Panc1 (cell line): Measurements from ENCODE around the gene TRDMT1. TPM values are rescaled to one million over a fixed set of nuclear protein-coding genes. Genes with fewer than 3 reads are reported as not detected.

ENCODE experiments used
- ATAC-seq: fragments of 200-7000 bp; cut with Tn5 transposase; 2 replicates; pipeline ENCODE4 v1.9.1; 2020; ENCODE audit warnings: mild to moderate bottlenecking, moderate library complexity
- BruUV-seq: library from RNA; stranded (reverse); fragments of 400-500 nt; replicated peaks from 2 replicates; lab custom pipeline; 2021; lab: Mats Ljungman, UMichigan
- CTCF ChIA-PET: fragments of 300-600 bp; sonication (Branson Sonifier 250); formaldehyde crosslinking; loops from one replicate; lab custom pipeline; 2022; ENCODE audit warnings: antibody characterized with exemption; lab: Charles Lee
- POLR2A ChIA-PET: fragments of 300-600 bp; sonication (Branson Sonifier 250); formaldehyde crosslinking; loops from one replicate; lab custom pipeline; 2022; ENCODE audit warnings: antibody characterized with exemption; lab: Charles Lee
- DNase-seq: peaks from one replicate; pipeline ENCODE4 v3.0.0-alpha.2; 2010; ENCODE audit warnings: low read depth, low spot score
- H3K27ac ChIP-seq: 2 replicates; pipeline ENCODE4 v1.5.1; 2011; ENCODE audit warnings: mild to moderate bottlenecking, low read length, inconsistent platforms
- H3K27me3 ChIP-seq: fragments of 200-500 bp; sonication (Bioruptor generic); 2 replicates; pipeline ENCODE4 v1.6.0; 2014; ENCODE audit warnings: low read length, inconsistent platforms; ENCODE audit not compliant: control insufficient read depth, insufficient read depth
- H3K36me3 ChIP-seq: fragments of 200-500 bp; sonication (Bioruptor generic); 2 replicates; pipeline ENCODE4 v1.5.1; 2014; ENCODE audit warnings: inconsistent platforms, mild to moderate bottlenecking, low read length, moderate library complexity; ENCODE audit not compliant: control insufficient read depth, insufficient read depth
- H3K4me1 ChIP-seq: 2 replicates; pipeline ENCODE4 v1.5.1; 2011; ENCODE audit warnings: inconsistent platforms, mild to moderate bottlenecking, low read length, moderate library complexity; ENCODE audit not compliant: control insufficient read depth, insufficient read depth
- H3K4me3 ChIP-seq, 2 experiments: 2 replicates each; pipeline ENCODE4 v1.5.1; 2011 to 2012; ENCODE audit warnings: low read depth in 2 of 2, low read length in 2 of 2, mild to moderate bottlenecking in 2 of 2, inconsistent platforms in 1 of 2, moderate library complexity in 1 of 2
- H3K9me3 ChIP-seq: fragments of 200-500 bp; sonication (Bioruptor generic); 2 replicates; pipeline ENCODE4 v1.5.1; 2014; ENCODE audit warnings: low read depth, mild to moderate bottlenecking, inconsistent platforms, low read length, moderate library complexity; ENCODE audit not compliant: control insufficient read depth, insufficient read depth
- POLR2AphosphoS5 ChIP-seq: IDR thresholded peaks from 2 replicates; pipeline ENCODE4 v1.6.1; 2012; ENCODE audit warnings: mild to moderate bottlenecking, low read depth, low read length, moderate library complexity
- REST ChIP-seq, 2 experiments: IDR thresholded peaks; 2 replicates each; pipeline ENCODE4 v1.6.1; 2011 to 2012; ENCODE audit warnings: low read depth in 2 of 2, control low read depth in 1 of 2, low read length in 1 of 2, mild to moderate bottlenecking in 1 of 2, moderate library complexity in 1 of 2; ENCODE audit not compliant: insufficient read depth in 1 of 2
- SIN3A ChIP-seq: IDR thresholded peaks from 2 replicates; pipeline ENCODE4 v1.6.1; 2012; ENCODE audit warnings: low read depth, mild to moderate bottlenecking, low read length, moderate library complexity, borderline replicate concordance; ENCODE audit not compliant: insufficient read depth
- TCF7L2 ChIP-seq: IDR thresholded peaks from 2 replicates; pipeline ENCODE4 v1.6.1; 2011; ENCODE audit warnings: mild to moderate bottlenecking, low read depth, low read length, inconsistent platforms
- in situ Hi-C: cut with HindIII; loops from 2 replicates; pipeline ENCODE4 v1.10.0; 2016; ENCODE audit warnings: low sequenced_read_pairs, low pct_unique_long_range_greater_than_20kb
- intact Hi-C: fragments of 100-400 bp; cut with micrococcal nuclease; formaldehyde crosslinking; loops from one replicate; pipeline ENCODE4 v1.10.0; 2022; ENCODE audit not compliant: unreplicated experiment
- total RNA-seq: library from RNA; stranded (reverse); gene quantifications from one replicate; pipeline ENCODE4 v1.2.1, GENCODE V29; 2021; ENCODE audit not compliant: unreplicated experiment
- TF ChIP-seq, protein P1 (sequence below): fragments of 450-650 bp; IDR thresholded peaks from 2 replicates; pipeline ENCODE4 v1.5.1; 2017; ENCODE audit warnings: mild to moderate bottlenecking

Gene TRDMT1
- total RNA-seq, 1 experiment from 2014 or later = 7.6 TPM

DNA sequence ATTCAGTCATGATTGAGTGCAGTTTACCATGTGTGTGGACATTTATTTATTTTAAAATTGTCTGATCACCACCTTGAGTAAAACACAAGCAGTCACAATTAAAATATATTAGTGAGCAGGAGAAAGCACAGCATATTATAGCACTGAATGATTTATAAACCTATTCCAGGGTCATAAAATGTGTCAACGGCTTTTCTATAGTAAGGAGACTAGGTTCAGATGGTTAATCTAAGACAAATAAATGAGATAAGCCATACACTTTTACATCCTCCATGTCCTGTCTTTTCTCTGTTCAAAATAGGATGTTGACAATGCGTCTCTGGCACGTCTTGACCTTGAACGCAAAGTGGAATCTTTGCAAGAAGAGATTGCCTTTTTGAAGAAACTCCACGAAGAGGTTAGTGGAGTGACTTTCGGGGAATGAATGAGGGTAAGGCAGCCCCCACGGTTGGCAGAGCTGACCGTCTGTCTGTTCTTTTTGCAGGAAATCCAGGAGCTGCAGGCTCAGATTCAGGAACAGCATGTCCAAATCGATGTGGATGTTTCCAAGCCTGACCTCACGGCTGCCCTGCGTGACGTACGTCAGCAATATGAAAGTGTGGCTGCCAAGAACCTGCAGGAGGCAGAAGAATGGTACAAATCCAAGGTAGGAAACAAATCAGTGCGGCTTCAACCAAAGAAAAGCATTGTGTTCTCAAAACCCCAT is 32.0 kb upstream of the TRDMT1 start:
- TF ChIP-seq POLR2AphosphoS5 (peak; percentile 86), SIN3A (no peak), TCF7L2 (no peak)
- Histone ChIP-seq H3K9me3 (no peaks in the 10 kb centered on the region), H3K4me3 (peak overlapping the region; percentile 88 to 89), H3K27ac (peak overlapping the region; percentile 95), H3K27me3 (no peaks in the 10 kb centered on the region), H3K4me1 (peaks cover 31% of the 10 kb centered on the region), H3K36me3 (peaks cover 49% of the 10 kb centered on the region)
- no TSS peak for BruUV-seq
- in situ Hi-C loops (no loop called here), intact Hi-C loops (loop anchor here (10.0 kb wide), 1 partner anchor 209 kb away; no protein-coding TSS in a partner anchor)
- ATAC-seq = no peak
- ChIA-PET CTCF (no interaction called here), POLR2A (interaction anchor here (0.9 kb wide), 1 partner anchor 116 kb away, joined by 3 read pairs; no protein-coding TSS in a partner anchor)
- no peak for DNase-seq

DNA sequence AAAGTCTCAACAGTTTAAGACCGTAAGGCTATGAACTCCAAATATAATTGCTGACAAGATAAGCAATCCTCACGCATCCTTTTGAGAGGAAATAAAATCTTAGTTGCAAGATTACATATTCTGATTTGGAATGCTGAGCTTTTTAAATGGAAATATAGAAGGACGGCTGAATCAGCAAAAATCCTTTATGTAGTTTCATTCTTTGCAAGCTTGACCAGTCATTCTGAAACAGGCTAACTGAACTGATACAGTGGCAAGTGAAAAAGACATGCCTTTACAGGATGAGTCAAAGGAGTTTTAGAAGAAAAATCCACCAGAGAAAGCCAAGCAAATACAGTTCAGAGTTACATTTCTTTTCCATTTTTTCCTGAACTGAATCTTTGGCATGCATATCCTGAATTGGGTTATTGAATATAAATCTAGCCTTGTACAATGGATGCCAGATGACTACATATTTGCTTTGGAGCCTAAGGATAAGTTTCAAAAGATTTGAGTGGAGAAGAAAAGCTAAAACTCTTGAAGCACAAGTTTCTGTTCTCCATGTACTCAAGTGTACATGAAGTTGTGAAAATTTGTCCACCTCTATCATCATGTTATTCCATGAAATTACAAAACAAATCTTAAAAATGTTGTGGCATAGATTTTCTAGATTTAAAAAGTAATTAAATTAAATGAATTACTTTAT is 30.9 kb upstream of the TRDMT1 start:
- POLR2A ChIA-PET = interaction anchor here (0.9 kb wide), 1 partner anchor 117 kb away, joined by 3 read pairs; no protein-coding TSS in a partner anchor
- DNase-seq = no peak

More for the DNA sequence above, 30.9 kb upstream of the TRDMT1 start:
- TF ChIP-seq SIN3A = no peak
- TF ChIP-seq TCF7L2 = no peak
- no peak; the same call in none of the 2 replicates for TF ChIP-seq POLR2AphosphoS5
- TF ChIP-seq, protein P1, sequence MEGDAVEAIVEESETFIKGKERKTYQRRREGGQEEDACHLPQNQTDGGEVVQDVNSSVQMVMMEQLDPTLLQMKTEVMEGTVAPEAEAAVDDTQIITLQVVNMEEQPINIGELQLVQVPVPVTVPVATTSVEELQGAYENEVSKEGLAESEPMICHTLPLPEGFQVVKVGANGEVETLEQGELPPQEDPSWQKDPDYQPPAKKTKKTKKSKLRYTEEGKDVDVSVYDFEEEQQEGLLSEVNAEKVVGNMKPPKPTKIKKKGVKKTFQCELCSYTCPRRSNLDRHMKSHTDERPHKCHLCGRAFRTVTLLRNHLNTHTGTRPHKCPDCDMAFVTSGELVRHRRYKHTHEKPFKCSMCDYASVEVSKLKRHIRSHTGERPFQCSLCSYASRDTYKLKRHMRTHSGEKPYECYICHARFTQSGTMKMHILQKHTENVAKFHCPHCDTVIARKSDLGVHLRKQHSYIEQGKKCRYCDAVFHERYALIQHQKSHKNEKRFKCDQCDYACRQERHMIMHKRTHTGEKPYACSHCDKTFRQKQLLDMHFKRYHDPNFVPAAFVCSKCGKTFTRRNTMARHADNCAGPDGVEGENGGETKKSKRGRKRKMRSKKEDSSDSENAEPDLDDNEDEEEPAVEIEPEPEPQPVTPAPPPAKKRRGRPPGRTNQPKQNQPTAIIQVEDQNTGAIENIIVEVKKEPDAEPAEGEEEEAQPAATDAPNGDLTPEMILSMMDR = no peak
- TF ChIP-seq REST (IDR thresholded peaks at IDR 0.05; ENCODE audit: insufficient read depth in 1 of 2, low read depth in 2 of 2, low read length in 1 of 2) = no peak
- H3K36me3 ChIP-seq = peaks cover 45% of the 10 kb centered on the region
- H3K27ac ChIP-seq = peak overlapping the region; percentile 95
- H3K27me3 ChIP-seq = no peaks in the 10 kb centered on the region
- no TSS peak for BruUV-seq
- in situ Hi-C loops = no loop called here
- peak overlapping the region; percentile 88 to 89 for H3K4me3 ChIP-seq
- no peaks in the 10 kb centered on the region for H3K9me3 ChIP-seq
- intact Hi-C loops = loop anchor here (10.0 kb wide), 1 partner anchor 208 kb away; no protein-coding TSS in a partner anchor
- ATAC-seq = no peak
- H3K4me1 ChIP-seq = peaks cover 30% of the 10 kb centered on the region
- CTCF ChIA-PET = no interaction called here
